ENCODE results near the gene RGS3.

Gene RGS3

DNA sequence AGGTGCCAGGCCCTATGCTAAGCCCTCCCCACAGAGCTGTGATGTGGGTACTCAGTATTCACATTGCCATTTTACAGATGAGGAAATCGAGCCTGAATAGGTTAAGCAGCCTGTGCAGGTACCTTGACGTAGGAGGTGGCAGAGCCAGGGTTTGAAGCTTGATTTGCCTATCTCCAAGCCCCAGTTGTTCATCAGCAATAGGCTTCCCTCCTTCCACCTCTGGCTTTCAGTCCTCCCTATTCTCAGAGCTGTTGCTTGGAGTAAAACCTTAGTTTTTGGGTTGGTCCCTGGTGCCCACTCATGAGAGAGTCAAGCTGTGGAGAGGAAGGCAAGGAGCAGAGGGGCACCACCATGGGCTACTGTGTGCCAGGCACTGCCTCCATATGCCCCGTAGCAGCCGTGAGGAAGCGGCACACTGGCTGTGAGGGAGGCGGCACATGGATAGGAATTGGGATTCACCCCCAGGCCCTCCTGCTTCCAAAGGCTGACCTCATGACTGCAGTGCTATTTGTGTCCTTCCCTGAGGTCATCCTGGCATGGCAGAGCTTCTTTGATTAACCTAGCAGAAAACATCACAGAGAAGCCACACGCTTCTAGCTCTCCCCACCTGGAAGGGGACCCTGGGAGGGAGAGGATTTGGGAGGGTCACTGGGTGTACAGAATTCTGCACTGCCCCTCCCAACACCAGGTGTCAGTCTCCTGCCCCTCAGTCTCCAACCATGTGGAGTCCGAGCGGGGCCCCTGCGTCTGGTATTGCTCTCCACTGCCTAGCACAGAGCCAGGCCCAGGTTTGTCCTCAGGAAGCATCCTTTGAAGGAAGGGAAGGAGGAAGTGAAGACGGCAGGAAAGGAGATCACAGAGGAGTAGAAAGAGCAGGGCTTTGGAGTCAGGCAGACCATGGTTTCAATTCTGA, 109.8 kb downstream of the RGS3 start:
- Histone ChIP-seq H3F3A (ENCODE audit: insufficient read depth, low read length) (peaks cover 1% of the 10 kb centered on the region), H4K20me1 (ENCODE audit: insufficient read depth, low read length) (no peaks in the 10 kb centered on the region), H3K27ac (ENCODE audit: low read length) (no peak overlapping the region), H2AFZ (ENCODE audit: low read length) (no peak overlapping the region), H3K4me3 (ENCODE audit: low read length) (no peak overlapping the region), H3K79me2 (ENCODE audit: low read length) (peaks cover 62% of the 10 kb centered on the region), H3K4me1 (ENCODE audit: low read length) (peaks cover 8% of the 10 kb centered on the region), H3K9ac (ENCODE audit: low read length) (no peak overlapping the region), H3K27me3 (replicated peaks; ENCODE audit: insufficient read depth, low read length) (no peaks in the 10 kb centered on the region), H3K36me3 (replicated peaks; ENCODE audit: insufficient read depth, low read length) (no peaks in the 10 kb centered on the region), H3K9me3 (replicated peaks; ENCODE audit: insufficient read depth, low read length) (no peaks in the 10 kb centered on the region), H3K4me2 (ENCODE audit: low read depth, low read length) (no peak overlapping the region), H3K9me2 (replicated peaks; ENCODE audit: insufficient read depth, low read length) (no peaks in the 10 kb centered on the region)
- TF ChIP-seq, protein P1, sequence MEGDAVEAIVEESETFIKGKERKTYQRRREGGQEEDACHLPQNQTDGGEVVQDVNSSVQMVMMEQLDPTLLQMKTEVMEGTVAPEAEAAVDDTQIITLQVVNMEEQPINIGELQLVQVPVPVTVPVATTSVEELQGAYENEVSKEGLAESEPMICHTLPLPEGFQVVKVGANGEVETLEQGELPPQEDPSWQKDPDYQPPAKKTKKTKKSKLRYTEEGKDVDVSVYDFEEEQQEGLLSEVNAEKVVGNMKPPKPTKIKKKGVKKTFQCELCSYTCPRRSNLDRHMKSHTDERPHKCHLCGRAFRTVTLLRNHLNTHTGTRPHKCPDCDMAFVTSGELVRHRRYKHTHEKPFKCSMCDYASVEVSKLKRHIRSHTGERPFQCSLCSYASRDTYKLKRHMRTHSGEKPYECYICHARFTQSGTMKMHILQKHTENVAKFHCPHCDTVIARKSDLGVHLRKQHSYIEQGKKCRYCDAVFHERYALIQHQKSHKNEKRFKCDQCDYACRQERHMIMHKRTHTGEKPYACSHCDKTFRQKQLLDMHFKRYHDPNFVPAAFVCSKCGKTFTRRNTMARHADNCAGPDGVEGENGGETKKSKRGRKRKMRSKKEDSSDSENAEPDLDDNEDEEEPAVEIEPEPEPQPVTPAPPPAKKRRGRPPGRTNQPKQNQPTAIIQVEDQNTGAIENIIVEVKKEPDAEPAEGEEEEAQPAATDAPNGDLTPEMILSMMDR (IDR thresholded peaks at IDR 0.05; ENCODE audit: low read length): no peak
- TF ChIP-seq EZH2phosphoT487 (IDR thresholded peaks at IDR 0.05; ENCODE audit: low read length) (no peak), EZH2 (optimal IDR thresholded peaks at IDR 0.05; ENCODE audit: low read depth, low read length) (no peak)
- no peak for DNase-seq

DNA sequence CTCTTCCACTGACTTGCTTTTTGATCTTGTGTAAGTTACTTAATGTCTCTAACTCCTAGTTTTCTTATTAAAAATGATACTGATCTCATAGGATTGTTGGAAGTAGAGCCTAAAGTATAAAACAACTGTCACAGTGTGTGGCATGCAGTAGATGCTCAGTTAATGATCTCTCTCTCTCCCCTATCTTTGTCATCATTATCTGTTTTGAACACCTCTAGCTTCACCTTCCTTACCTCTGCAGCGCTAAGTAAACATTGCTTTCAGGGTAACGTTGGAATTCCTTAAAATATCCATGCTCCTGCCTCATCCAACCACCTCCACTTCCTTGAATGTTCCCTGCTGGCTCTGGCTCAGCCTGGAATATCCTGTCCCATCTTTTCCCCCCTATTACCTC, 110.4 kb downstream of the RGS3 start:
- Histone ChIP-seq H3F3A (ENCODE audit: insufficient read depth, low read length) (peaks cover 7% of the 10 kb centered on the region), H4K20me1 (ENCODE audit: insufficient read depth, low read length) (no peaks in the 10 kb centered on the region), H3K4me1 (ENCODE audit: low read length) (peaks cover 15% of the 10 kb centered on the region), H3K4me3 (ENCODE audit: low read length) (no peak overlapping the region), H3K27me3 (replicated peaks; ENCODE audit: insufficient read depth, low read length) (no peaks in the 10 kb centered on the region), H3K9ac (ENCODE audit: low read length) (no peak overlapping the region), H3K79me2 (ENCODE audit: low read length) (peaks cover 58% of the 10 kb centered on the region), H3K9me2 (replicated peaks; ENCODE audit: insufficient read depth, low read length) (no peaks in the 10 kb centered on the region), H2AFZ (ENCODE audit: low read length) (no peak overlapping the region), H3K36me3 (replicated peaks; ENCODE audit: insufficient read depth, low read length) (no peaks in the 10 kb centered on the region), H3K4me2 (ENCODE audit: low read depth, low read length) (no peak overlapping the region), H3K27ac (ENCODE audit: low read length) (no peak overlapping the region), H3K9me3 (replicated peaks; ENCODE audit: insufficient read depth, low read length) (no peaks in the 10 kb centered on the region)
- no peak for DNase-seq
- TF ChIP-seq EZH2phosphoT487 (IDR thresholded peaks at IDR 0.05; ENCODE audit: low read length): no peak
- TF ChIP-seq, protein P1 (IDR thresholded peaks at IDR 0.05; ENCODE audit: low read length): no peak
- no peak for TF ChIP-seq EZH2 (optimal IDR thresholded peaks at IDR 0.05; ENCODE audit: low read depth, low read length)

DNA sequence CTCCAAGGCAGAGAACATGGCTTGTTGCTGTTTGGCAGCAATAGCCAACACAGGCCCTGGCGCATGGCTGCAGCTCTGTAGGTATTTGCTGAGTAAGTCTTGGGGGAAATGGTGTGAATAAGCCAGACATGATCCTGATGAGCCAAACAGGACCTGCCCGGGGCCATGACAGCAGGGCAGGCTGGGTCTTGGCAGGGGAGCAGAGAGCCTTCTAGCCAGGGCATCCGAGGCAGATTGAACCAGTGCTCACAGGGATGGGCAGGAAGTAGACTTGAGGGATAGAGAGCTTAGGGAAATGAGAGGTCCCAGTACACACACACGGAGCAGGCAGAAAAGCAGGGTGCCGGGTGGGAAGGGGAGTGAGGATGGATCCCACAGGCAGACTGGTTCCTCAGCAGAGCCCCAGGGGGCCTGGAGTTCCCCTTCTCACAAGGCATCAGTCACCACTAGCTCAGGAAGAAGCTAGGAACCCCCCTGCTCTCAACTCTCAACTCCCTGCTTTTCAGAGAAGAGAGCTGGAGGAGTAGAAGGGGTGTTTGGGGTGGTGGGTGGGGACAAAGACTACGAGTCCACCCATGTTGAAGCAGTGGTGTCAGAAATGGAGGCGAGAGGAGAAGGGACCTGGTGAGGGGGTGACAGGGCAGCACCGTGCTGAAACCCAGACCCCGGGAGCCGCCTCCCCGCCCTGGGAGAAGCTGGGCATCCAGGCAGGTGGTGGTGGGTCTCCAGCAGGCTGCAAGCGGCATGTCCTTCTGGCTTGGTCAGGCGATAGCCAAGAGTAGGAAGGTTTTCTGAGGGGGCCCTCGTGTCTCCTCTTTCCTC, 111.1 kb downstream of the RGS3 start:
- Histone ChIP-seq H3K4me3 (ENCODE audit: low read length) (no peak overlapping the region), H4K20me1 (ENCODE audit: insufficient read depth, low read length) (no peaks in the 10 kb centered on the region), H3K79me2 (ENCODE audit: low read length) (peaks cover 53% of the 10 kb centered on the region), H3F3A (ENCODE audit: insufficient read depth, low read length) (peaks cover 14% of the 10 kb centered on the region), H3K4me2 (ENCODE audit: low read depth, low read length) (no peak overlapping the region), H3K9me2 (replicated peaks; ENCODE audit: insufficient read depth, low read length) (no peaks in the 10 kb centered on the region), H3K27me3 (replicated peaks; ENCODE audit: insufficient read depth, low read length) (no peaks in the 10 kb centered on the region), H2AFZ (ENCODE audit: low read length) (no peak overlapping the region), H3K4me1 (ENCODE audit: low read length) (peaks cover 22% of the 10 kb centered on the region), H3K36me3 (replicated peaks; ENCODE audit: insufficient read depth, low read length) (no peaks in the 10 kb centered on the region), H3K27ac (ENCODE audit: low read length) (no peak overlapping the region), H3K9ac (ENCODE audit: low read length) (no peak overlapping the region), H3K9me3 (replicated peaks; ENCODE audit: insufficient read depth, low read length) (no peaks in the 10 kb centered on the region)
- no peak for DNase-seq
- TF ChIP-seq EZH2phosphoT487 (IDR thresholded peaks at IDR 0.05; ENCODE audit: low read length): no peak
- TF ChIP-seq EZH2 (optimal IDR thresholded peaks at IDR 0.05; ENCODE audit: low read depth, low read length): no peak
- TF ChIP-seq, protein P1 (IDR thresholded peaks at IDR 0.05; ENCODE audit: low read length): no peak

All from MM.1S (cell line).